NCI-H2107 treated with DMSO at 0.1 percent for 48 hours (cell line): ENCODE measurements around the gene PRR14.
"Not testable (repeated sequence)": the region's sequence is repeated elsewhere in the genome, so short reads cannot be mapped to it uniquely, and the experiment has no call there.

Experiments
- DNase-seq: peaks from one replicate; lab custom pipeline; 2025; ENCODE audit not compliant: unreplicated experiment; lab: John Stamatoyannopoulos, UW

PRR14 gene

DNA sequence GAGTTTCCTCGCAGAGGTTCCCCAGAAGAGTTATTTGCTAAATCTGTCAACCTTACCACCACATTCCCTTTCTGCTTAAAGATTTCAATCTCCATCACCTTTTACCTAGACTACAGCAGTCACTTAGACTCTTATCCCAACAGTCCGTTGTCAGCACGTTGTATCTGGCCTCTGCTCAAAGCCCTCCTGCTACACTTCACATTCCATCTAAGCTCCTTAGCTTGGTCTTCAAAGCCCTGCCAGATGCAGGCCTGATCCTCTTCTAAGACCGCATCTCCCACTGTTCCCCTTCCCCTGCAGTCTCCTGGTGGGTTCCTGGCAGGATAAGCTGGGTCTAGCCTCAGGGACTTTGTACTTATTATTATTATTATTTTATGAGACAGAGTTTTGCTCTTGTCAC lies 37.9 kb downstream of the PRR14 start:
- no peak for DNase-seq

DNA sequence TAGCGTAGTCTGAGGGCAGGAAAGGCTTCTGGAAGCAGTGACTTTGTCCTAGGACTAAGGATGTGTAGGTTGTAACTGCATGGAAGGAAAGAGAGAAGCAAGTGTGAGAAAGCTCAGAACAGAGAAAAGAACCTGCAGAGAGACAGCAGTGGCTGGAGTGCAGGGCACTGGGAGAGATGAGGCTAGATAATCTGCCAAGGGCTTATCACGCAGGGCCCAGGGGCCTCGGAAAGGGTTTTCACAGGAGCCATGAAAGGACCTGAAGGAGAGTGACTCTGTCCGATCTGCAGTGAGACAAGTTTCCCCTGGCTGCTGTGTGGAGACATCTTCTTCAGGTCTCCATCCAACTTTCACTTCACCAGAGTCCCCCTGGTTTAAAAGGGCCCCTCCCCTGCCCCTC lies 41.1 kb downstream of the PRR14 start:
- DNase-seq: no peak

- DNase-seq: no peak
Observed at GRCh38 chr16:30692396-30693064, 41.8 kb downstream of the PRR14 start.

GRCh38 chr16:30694926-30695693 lies 44.4 kb downstream of the PRR14 start:
- DNase-seq: no peak

DNA sequence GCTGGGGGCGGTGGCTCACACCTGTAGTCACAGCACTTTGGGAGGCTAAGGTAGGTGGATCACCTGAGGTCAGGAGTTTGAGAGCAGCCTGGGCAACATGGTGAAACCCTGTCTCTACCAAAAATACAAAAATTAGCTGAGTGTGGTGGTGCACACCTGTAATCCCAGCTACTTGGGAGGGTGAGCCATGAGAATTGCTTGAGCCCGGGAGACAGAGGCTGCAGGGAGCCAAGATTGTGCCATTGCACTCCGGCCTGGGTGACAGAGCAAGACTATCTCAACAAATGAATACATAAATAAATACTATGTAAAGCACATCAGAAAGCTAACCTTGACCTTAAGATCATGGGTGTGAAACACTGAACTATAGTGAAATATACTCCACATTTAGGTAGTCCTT lies 45.9 kb downstream of the PRR14 start:
- not testable (repeated sequence) for DNase-seq

DNA sequence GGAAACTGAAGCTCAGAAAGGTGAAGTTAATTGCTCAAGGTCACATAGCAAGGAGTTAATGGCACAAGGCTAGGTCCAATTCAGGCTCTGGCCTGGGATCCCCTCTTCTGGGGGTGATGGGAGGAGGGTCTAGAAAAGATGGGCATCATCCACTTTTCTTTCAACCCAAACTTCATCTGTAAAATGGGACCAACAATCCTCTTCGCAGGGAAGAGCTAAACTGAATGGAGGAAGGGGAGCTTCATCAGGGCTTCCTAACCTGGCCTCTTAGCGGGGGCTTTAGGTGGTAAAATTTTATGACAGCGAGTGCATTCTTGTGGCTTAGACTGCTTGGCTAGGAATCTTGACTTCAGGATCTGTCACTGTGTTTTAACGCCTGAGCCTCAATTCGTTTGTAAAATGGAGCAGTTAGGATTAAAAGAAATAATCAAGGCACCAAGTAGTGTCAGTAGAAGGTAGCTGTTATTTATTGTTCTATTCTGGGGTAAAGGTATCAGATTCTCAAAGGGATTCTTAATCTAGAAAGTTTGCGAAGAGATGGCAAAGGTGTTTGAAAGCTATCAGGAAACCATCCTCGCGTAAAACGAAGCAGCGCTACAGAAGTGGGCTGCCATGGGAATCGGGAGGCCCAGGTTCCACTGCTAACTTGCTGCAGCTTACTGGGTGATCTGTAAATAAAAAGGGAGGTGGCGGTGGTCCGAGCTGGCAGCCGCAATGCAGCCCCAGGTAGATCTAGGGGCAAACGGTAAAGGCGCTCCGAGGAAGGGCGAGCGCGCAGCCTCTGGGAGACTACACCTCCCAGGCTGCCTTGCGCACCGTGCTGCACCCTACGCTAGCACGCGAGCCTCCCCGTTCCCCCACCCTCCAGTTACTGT lies 46.7 kb downstream of the PRR14 start:
- DNase-seq: peak; percentile 88

GRCh38 chr16:30698139-30698815 lies 47.5 kb downstream of the PRR14 start:
- peak; percentile 75 for DNase-seq

DNA sequence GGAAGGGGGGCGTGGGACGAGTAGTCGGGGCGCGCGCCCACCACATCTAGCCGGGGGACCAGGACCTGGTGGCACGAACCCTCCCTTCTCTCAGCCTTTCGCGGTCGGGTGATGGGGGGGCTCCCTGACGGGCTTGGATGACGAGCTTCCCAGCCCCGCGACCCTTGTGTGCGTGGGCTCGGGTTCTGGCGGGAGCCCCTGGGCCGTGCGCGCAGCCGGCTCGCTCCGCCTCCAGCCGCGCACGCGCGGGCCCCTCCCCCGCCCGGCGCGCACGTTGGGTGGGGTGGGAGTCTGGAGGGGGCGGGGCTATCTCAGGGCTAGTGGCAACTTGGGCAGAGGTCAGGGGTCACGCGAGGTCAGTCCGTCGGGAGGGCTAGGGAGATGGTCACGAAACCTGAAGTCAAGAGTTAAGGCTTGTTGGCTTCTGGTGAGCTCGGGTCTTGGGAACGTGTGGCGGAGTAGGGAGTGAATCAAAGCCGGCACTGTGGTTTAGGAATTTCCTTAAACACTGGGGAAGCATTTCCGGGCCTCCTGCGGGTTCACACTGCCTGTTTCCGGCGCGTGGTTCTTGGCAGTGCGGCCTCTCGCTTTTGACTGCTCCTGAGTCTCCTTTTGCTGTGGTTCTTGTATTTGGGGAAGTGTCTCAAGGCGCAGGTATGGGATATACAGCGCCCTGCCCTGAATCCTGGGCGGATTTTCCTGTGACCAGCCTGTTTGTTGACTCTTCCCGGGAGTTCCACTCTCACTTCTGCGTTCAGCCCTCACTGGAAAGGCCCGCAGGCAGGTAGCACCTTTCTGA lies 48.3 kb downstream of the PRR14 start, which contains the start of gene SRCAP:
SRCAP (plus strand) TSS at position 356 of the 799 bp plus-strand sequence. CDS start 1,654 bp downstream, outside the sequence.
- peak; percentile 30 for DNase-seq

DNA sequence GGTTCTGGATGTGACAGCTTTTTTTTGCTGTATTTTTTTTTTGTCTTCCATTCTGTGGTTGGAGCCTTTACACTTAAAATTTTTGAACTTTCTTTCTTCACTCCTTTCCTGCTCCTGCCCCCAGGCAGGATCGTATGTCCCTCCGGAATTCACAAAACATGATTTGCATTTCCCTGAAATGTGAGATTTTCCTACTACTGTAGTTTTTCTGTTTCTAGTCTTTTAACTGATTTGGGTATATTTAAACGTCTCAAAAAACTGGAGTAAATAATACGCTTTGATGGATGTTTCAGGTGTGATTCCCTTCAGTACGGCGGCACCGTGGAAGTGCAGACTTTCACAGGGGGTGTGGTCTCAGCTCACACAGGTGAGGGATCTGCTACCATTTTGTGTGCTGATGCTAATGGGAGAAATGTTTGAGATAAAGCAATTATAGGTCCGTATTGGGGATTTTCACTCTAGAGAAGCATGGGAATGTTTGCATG lies 48.9 kb downstream of the PRR14 start:
- DNase-seq: no peak

GRCh38 chr16:30700491-30700890 lies 49.7 kb downstream of the PRR14 start:
- DNase-seq: no peak

- DNase-seq: no peak
Observed at GRCh38 chr16:30700971-30701370, 50.2 kb downstream of the PRR14 start.

GRCh38 chr16:30703071-30703470 lies 52.3 kb downstream of the PRR14 start:
- DNase-seq: not testable (repeated sequence)

DNA sequence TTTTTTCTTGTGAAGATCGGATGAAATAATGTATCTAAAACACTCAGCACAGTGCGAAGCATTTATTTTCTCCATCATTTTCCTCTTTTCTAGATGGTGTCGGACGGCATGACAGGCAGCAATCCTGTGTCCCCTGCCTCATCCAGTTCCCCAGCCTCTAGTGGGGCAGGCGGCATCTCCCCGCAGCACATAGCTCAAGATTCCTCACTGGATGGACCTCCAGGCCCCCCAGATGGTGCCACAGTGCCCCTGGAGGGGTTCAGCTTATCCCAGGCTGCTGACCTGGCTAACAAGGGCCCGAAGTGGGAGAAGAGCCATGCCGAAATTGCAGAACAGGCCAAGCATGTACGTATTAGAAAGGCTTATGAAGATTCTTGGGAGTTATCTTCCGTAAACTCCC lies 53.2 kb downstream of the PRR14 start:
- no peak for DNase-seq
